ENCODE data around the gene MAN1C1.

The MAN1C1 gene

DNA sequence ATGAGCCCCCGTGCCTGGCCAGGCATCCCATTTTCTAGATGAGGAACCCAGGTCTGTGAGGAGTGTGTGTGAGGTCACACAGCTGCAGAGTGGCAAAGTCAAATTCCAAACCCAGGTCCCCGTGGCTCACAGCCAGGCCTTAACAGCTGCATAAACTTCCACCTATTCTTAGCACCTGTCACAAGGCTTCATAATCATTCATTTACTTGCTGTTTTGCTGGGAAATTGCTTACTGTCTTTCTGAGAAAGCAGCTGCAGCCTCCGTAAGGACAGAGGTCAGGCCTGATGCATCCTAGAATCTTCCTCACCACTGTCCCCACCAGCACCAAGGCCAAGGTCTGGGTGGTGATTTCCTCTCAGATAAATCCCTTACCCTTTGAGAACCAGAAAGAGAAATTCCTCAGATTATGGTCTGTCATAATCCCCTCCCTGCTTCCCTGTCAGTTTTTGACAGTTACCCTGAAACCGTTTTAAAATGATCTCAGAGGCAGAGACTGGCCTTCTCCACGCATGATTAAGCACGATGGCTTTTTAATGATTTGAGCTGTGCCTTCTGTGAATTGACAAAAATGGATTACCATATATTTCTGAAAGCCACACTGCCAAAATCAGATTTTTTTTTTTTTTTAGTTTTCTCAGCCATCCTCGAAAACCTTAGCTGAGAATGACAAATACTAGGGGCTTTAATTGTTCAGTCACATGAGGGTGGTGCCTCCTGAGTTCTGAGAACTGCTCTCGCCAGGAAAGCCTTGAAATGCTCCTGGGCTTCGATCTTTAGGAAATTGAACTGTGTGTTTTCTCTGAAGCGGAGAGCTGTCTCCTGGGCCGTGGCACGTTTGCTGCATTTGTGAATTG, 113.4 kb downstream of the MAN1C1 start:
- Histone ChIP-seq H2AFZ (no peak overlapping the region), H3K4me2 (ENCODE audit: low read length) (no peak overlapping the region), H3K36me3 (ENCODE audit: control insufficient read depth, insufficient read depth, low read length) (no peaks in the 10 kb centered on the region), H3K79me2 (peaks cover 4% of the 10 kb centered on the region), H3K9me3 (ENCODE audit: control insufficient read depth, low read length) (no peaks in the 10 kb centered on the region), H3K27me3 (ENCODE audit: control insufficient read depth, insufficient read depth, low read length) (no peaks in the 10 kb centered on the region), H3K27ac (no peak overlapping the region), H3K9ac (no peak overlapping the region), H3K4me1 (no peaks in the 10 kb centered on the region), H3K4me3 (ENCODE audit: low read depth, low read length) (no peak overlapping the region)
- TF ChIP-seq, protein P1, sequence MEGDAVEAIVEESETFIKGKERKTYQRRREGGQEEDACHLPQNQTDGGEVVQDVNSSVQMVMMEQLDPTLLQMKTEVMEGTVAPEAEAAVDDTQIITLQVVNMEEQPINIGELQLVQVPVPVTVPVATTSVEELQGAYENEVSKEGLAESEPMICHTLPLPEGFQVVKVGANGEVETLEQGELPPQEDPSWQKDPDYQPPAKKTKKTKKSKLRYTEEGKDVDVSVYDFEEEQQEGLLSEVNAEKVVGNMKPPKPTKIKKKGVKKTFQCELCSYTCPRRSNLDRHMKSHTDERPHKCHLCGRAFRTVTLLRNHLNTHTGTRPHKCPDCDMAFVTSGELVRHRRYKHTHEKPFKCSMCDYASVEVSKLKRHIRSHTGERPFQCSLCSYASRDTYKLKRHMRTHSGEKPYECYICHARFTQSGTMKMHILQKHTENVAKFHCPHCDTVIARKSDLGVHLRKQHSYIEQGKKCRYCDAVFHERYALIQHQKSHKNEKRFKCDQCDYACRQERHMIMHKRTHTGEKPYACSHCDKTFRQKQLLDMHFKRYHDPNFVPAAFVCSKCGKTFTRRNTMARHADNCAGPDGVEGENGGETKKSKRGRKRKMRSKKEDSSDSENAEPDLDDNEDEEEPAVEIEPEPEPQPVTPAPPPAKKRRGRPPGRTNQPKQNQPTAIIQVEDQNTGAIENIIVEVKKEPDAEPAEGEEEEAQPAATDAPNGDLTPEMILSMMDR (IDR thresholded peaks at IDR 0.05), result no peak

DNA sequence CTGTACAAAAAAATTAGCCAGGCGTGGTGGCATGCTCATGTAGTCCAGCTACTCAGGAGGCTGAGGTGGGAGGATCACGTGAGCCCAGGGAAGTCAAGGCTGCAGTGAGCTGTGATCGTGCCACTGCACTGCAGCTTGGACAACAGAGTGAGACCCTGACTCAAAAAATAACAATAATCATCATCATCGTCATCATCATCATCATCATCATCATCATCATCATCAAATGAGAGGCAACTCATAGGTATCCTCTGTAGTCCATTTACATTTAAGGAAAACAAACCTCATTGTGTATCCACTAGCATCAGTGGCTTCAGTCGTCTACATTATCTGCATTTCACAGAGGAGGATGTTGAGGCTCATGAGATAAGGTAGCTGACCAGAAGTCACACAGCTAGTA, 114.6 kb downstream of the MAN1C1 start:
- H3K9me3 ChIP-seq (ENCODE audit: control insufficient read depth, low read length), result no peaks in the 10 kb centered on the region
- TF ChIP-seq, protein P1 (IDR thresholded peaks at IDR 0.05), result no peak
- no peaks in the 10 kb centered on the region for H3K36me3 ChIP-seq (ENCODE audit: control insufficient read depth, insufficient read depth, low read length)
- no peak overlapping the region for H3K4me2 ChIP-seq (ENCODE audit: low read length)
- peaks cover 2% of the 10 kb centered on the region for H3K4me1 ChIP-seq
- H3K9ac ChIP-seq, result no peak overlapping the region
- no peak overlapping the region for H3K27ac ChIP-seq
- no peak overlapping the region for H2AFZ ChIP-seq
- H3K79me2 ChIP-seq, result peaks cover 4% of the 10 kb centered on the region
- H3K27me3 ChIP-seq (ENCODE audit: control insufficient read depth, insufficient read depth, low read length), result no peaks in the 10 kb centered on the region
- no peak overlapping the region for H3K4me3 ChIP-seq (ENCODE audit: low read depth, low read length)

DNA sequence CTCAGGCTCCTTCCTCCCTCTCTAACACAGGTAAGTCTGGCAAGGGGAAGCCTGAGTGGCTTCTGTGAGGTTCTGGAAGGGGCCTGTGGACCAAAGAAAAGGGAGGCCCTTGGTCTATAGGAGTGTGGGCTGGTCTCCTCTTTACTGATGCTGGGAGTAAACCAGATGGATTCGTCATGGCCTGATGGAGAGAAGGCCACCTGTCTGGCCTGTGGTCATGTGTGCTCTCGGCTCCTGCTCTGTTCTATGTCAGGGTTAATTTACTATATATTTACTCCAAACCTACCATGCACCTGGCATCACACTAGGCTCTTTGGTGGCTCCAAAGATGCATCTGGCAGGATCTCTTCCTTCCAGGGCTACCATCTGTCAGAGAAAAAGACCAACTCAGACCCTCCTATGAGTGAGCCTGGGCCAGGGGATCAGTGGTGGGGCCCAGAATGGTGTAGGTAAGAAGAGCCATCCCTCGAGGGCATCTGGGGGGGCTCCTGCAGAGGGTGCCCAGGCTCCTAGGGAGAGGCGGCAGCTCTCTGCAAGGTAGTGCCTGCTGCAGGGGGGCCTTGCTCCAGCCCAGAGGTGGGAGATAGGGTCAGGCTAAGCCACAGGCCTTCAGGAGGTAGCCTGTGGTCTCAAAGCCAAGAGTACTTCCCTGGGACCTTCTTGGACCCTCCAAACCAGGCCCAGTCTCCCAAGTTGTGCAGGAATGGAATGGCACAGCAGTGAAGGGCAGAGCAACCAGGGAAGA, 115.2 kb downstream of the MAN1C1 start:
- Histone ChIP-seq H3K4me1 (peaks cover 6% of the 10 kb centered on the region), H3K9me3 (ENCODE audit: control insufficient read depth, low read length) (no peaks in the 10 kb centered on the region), H3K27me3 (ENCODE audit: control insufficient read depth, insufficient read depth, low read length) (no peaks in the 10 kb centered on the region), H3K79me2 (peaks cover 4% of the 10 kb centered on the region), H3K9ac (no peak overlapping the region), H2AFZ (no peak overlapping the region), H3K4me2 (ENCODE audit: low read length) (no peak overlapping the region), H3K4me3 (ENCODE audit: low read depth, low read length) (no peak overlapping the region), H3K27ac (no peak overlapping the region), H3K36me3 (ENCODE audit: control insufficient read depth, insufficient read depth, low read length) (no peaks in the 10 kb centered on the region)
- TF ChIP-seq, protein P1 (IDR thresholded peaks at IDR 0.05), result no peak

DNA sequence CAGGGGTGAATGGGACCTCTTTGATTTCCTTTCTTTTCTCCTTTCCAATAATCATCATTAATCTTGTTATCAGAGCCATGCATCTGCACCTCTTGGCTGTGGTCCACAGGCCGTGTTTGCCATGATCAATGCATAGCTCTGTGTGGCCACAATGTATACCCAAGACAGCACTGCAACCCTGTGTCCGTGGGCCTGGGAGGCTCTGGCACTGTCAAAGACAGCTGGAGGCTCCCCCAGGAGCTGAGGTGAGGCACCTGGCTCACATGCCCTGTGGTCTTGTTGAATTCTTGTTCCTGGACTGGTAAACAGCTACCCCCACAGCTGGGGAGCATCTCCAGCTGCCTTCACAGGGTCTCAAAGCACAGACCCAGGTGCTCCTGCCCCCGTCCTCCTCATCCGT, 116.2 kb downstream of the MAN1C1 start:
- Histone ChIP-seq H3K79me2 (peaks cover 4% of the 10 kb centered on the region), H3K9ac (no peak overlapping the region), H3K9me3 (ENCODE audit: control insufficient read depth, low read length) (no peaks in the 10 kb centered on the region), H2AFZ (no peak overlapping the region), H3K36me3 (ENCODE audit: control insufficient read depth, insufficient read depth, low read length) (no peaks in the 10 kb centered on the region), H3K27me3 (ENCODE audit: control insufficient read depth, insufficient read depth, low read length) (no peaks in the 10 kb centered on the region), H3K4me1 (peaks cover 12% of the 10 kb centered on the region), H3K4me3 (ENCODE audit: low read depth, low read length) (no peak overlapping the region), H3K4me2 (ENCODE audit: low read length) (no peak overlapping the region), H3K27ac (no peak overlapping the region)
- TF ChIP-seq, protein P1 (IDR thresholded peaks at IDR 0.05), result no peak

All from parathyroid adenoma (tissue), 2 donors.